ENCODE data around the gene ADARB1. TPM values are rescaled to one million over a fixed set of nuclear protein-coding genes. Genes with fewer than 3 reads are reported as not detected.

ADARB1 gene
- total and polyA plus RNA-seq, 2 of the 8 experiments (the other 6 are each of a cell fraction or from before 2014, with no cell fraction given) = 4.7 to 14.9 TPM

DNA sequence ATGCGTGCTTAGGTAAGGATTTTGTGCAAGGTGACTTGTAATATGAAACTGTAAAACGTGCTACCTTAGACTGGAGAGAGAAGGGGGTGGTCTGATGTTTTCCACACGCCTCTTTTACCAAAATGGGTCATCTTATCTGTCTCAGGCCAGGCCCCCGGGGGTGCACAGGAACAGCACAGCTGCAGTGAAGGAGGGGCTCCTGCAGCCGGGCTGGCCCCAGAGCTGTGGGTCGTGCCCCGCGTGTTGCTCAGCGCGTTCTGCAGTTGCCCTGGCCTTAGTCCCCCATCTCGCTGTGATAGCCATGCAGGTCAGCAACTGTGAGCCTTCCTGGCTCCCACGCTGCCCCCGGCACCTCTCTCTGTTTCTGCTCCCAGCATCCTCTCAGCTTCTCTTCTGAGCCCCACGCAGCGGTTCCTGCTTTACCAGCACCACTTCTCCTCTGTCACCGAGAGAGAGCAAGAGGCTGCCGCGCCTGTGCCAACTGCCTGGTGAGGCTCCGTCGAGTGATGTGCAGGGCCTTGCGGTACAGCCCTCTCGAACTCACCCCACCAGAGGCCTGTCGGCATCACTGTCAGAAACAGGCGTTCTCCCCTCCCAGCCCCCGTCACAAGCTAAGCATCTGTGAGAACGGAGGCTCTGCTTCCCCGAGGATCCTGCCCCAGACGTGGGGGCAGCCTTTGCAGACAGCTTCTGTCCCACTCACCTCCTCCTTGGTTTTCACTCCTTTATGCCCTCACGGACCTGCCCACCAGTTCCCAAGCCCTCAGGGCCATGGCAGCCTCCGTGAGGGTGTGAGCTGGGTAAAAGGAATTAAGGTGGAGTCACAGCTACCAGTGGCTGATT lies 73.3 kb downstream of the ADARB1 start:
- no peak overlapping the region for H2BK15ac ChIP-seq (ENCODE audit: low read length)
- H3K9ac ChIP-seq (replicated peaks in 1 of 4; ENCODE audit: extremely low read depth in 1 of 4, low read depth in 3 of 4, low read length in 3 of 4) = no peak overlapping the region
- no peak overlapping the region for H4K8ac ChIP-seq (ENCODE audit: extremely low read depth, insufficient read depth, low read length)
- H4K20me1 ChIP-seq (replicated peaks in 1 of 2; ENCODE audit: control insufficient read depth in 1 of 2, insufficient read depth in 2 of 2, low read length in 2 of 2) = peaks cover 0 to 2% of the 10 kb centered on the region in 2 experiments
- no peak for FAIRE-seq
- no peak overlapping the region for H2BK120ac ChIP-seq (replicated peaks; ENCODE audit: low read depth, low read length)
- no peak overlapping the region for H3K27ac ChIP-seq (ENCODE audit: low read depth, low read length)
- H2AK5ac ChIP-seq (ENCODE audit: low read depth, low read length) = no peak overlapping the region
- DNase-seq (ENCODE audit: low read depth in 1 of 2, low spot score in 2 of 2) = no peak
- H3K56ac ChIP-seq (replicated peaks; ENCODE audit: insufficient read length, low read depth, low read length) = no peak overlapping the region
- no peak overlapping the region for H3K23ac ChIP-seq (ENCODE audit: insufficient read length)
- POLR2A ChIA-PET (ENCODE audit: partially characterized antibody) = interaction anchor here (1.0 kb wide), 1 partner anchor 9 kb away, joined by 3 read pairs; no protein-coding TSS in a partner anchor
- H3K79me2 ChIP-seq (ENCODE audit: control insufficient read depth in 1 of 2, insufficient read depth in 2 of 2, low read length in 2 of 2) = no peaks in the 10 kb centered on the region
- no peaks in the 10 kb centered on the region for H3K79me1 ChIP-seq (ENCODE audit: low read depth, low read length)
- no peaks in the 10 kb centered on the region for H3K23me2 ChIP-seq (ENCODE audit: low read depth, low read length)
- no peak overlapping the region for H4K5ac ChIP-seq (ENCODE audit: insufficient read length, low read depth, low read length)
- CTCF ChIA-PET (ENCODE audit: partially characterized antibody) = interaction anchor here (0.6 to 3.5 kb wide), 8 partner anchors 9 to 176 kb away, joined by 3 to 47 read pairs (median 4); no protein-coding TSS in a partner anchor
- no peak overlapping the region for H2AFZ ChIP-seq (ENCODE audit: low read length)
- H3K18ac ChIP-seq (ENCODE audit: extremely low read depth, low read length) = no peak overlapping the region
- H3K4me3 ChIP-seq (ENCODE audit: extremely low read depth in 1 of 4, insufficient read depth in 2 of 4, low read depth in 3 of 4, low read length in 4 of 4) = no peak overlapping the region
- no peaks in the 10 kb centered on the region for H3K9me3 ChIP-seq (ENCODE audit: insufficient read depth in 2 of 2, low read depth in 1 of 2, low read length in 1 of 2)
- no peaks in the 10 kb centered on the region for H3K36me3 ChIP-seq (ENCODE audit: control insufficient read depth in 2 of 4, insufficient read depth in 4 of 4, low read length in 3 of 4)
- no peak overlapping the region for H2BK5ac ChIP-seq (ENCODE audit: low read depth, low read length)
- WGBS, 2 experiments (ENCODE audit: extremely low coverage in 1 of 2, insufficient coverage in 1 of 2, insufficient read length in 1 of 2, insufficient replicate concordance in 2 of 2, low coverage in 1 of 2, low lambda C conversion rate in 2 of 2, missing lambda C conversion rate in 1 of 2) = 86% methylated on average over 30 of the region's 30 CpGs; no CpG with 5 or more reads in 1 of the 2 experiments
- H2BK20ac ChIP-seq (ENCODE audit: low read length) = no peak overlapping the region
- H3K4me1 ChIP-seq (replicated peaks in 1 of 4; ENCODE audit: control insufficient read depth in 3 of 4, insufficient read depth in 4 of 4, low read length in 3 of 4) = no peaks in the 10 kb centered on the region; a peak in 1 of 7 replicates
- peaks cover 0 to 2% (median 0%) of the 10 kb centered on the region in 4 experiments; a peak in 1 of 7 replicates for H3K27me3 ChIP-seq (replicated peaks in 1 of 4; ENCODE audit: control insufficient read depth in 3 of 4, extremely low read depth in 1 of 4, insufficient read depth in 3 of 4, low read length in 3 of 4)
- no peak overlapping the region for H3K4ac ChIP-seq (replicated peaks; ENCODE audit: insufficient read length, low read depth, low read length)
- no peak overlapping the region for H3K14ac ChIP-seq (ENCODE audit: insufficient read length)
- no peak overlapping the region for H2BK12ac ChIP-seq (ENCODE audit: low read depth, low read length)
- H4K91ac ChIP-seq (replicated peaks; ENCODE audit: insufficient read length, low read length) = no peak overlapping the region
- H3K4me2 ChIP-seq (ENCODE audit: insufficient read depth in 1 of 2, low read depth in 2 of 2, low read length in 2 of 2) = no peak overlapping the region
- TF ChIP-seq KDM4A (IDR thresholded peaks at IDR 0.05; ENCODE audit: low read depth, low read length, severe bottlenecking) = no peak
- no peak for TF ChIP-seq SUZ12 (IDR thresholded peaks at IDR 0.05; ENCODE audit: low read length)
- no peak for TF ChIP-seq TAF1 (IDR thresholded peaks at IDR 0.05; ENCODE audit: low read depth, low read length)
- TF ChIP-seq NANOG (IDR thresholded peaks at IDR 0.05; ENCODE audit: insufficient read depth, low read depth, low read length, poor library complexity, severe bottlenecking) = no peak
- no peak for TF ChIP-seq CBX8 (IDR thresholded peaks at IDR 0.05; ENCODE audit: borderline replicate concordance, low read depth, low read length)
- no peak for TF ChIP-seq POU5F1 (IDR thresholded peaks at IDR 0.05; ENCODE audit: low read depth, low read length)
- TF ChIP-seq, protein P1, sequence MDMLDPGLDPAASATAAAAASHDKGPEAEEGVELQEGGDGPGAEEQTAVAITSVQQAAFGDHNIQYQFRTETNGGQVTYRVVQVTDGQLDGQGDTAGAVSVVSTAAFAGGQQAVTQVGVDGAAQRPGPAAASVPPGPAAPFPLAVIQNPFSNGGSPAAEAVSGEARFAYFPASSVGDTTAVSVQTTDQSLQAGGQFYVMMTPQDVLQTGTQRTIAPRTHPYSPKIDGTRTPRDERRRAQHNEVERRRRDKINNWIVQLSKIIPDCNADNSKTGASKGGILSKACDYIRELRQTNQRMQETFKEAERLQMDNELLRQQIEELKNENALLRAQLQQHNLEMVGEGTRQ (IDR thresholded peaks at IDR 0.05; ENCODE audit: low read length) = no peak
- no peak for TF ChIP-seq KDM1A (IDR thresholded peaks at IDR 0.05; ENCODE audit: borderline replicate concordance, low read length)
- no peak for TF ChIP-seq SP1 (IDR thresholded peaks at IDR 0.05; ENCODE audit: low read depth, low read length)
- no peak for TF ChIP-seq GTF2F1 (IDR thresholded peaks at IDR 0.05; ENCODE audit: borderline replicate concordance, low read depth, low read length)
- TF ChIP-seq TAF7 (optimal IDR thresholded peaks at IDR 0.05; ENCODE audit: borderline replicate concordance, low read depth, low read length) = no peak

Data from H1 (cell line).